DND-41 (cell line): ENCODE measurements around the gene ARNT2.

Source experiments
- ATAC-seq: fragments of 200-7000 bp; cut with Tn5 transposase; 3 replicates; pipeline ENCODE4 v1.9.1; 2021; ENCODE audit warnings: low read depth; ENCODE audit not compliant: insufficient read depth
- DNase-seq: peaks from one replicate; pipeline ENCODE4 v3.0.0-alpha.2; 2020
- H2AFZ ChIP-seq: 2 replicates; pipeline ENCODE4 v1.6.0; 2012; ENCODE audit warnings: low read depth, low read length
- H3K27ac ChIP-seq: 2 replicates; pipeline ENCODE4 v1.5.1; 2012; ENCODE audit warnings: low read length, inconsistent platforms
- H3K27me3 ChIP-seq: fragments of 200-600 bp; sonication (generic); 2 replicates; pipeline ENCODE4 v1.6.0; 2012; ENCODE audit warnings: low read length, mild to moderate bottlenecking, inconsistent platforms; ENCODE audit not compliant: insufficient read depth, poor library complexity
- H3K36me3 ChIP-seq: 2 replicates; pipeline ENCODE4 v1.5.1; 2012; ENCODE audit warnings: low read length, inconsistent platforms; ENCODE audit not compliant: insufficient read depth
- H3K4me1 ChIP-seq: 2 replicates; pipeline ENCODE4 v1.5.1; 2012; ENCODE audit warnings: mild to moderate bottlenecking, low read length; ENCODE audit not compliant: insufficient read depth
- H3K4me2 ChIP-seq: 2 replicates; pipeline ENCODE4 v1.6.0; 2012; ENCODE audit warnings: mild to moderate bottlenecking, moderate library complexity, low read length, inconsistent platforms; ENCODE audit not compliant: insufficient read depth
- H3K4me3 ChIP-seq, 2 experiments: fragments of 200-600 bp in 1 of 2; shearing (Covaris generic) in 1 of 2; 2 replicates each; pipeline ENCODE4 v1.5.1; 2012 to 2016; ENCODE audit warnings: inconsistent platforms in 2 of 2, low read length in 2 of 2, mild to moderate bottlenecking in 2 of 2, low read depth in 1 of 2, moderate library complexity in 1 of 2
- H3K79me2 ChIP-seq: 2 replicates; pipeline ENCODE4 v1.6.0; 2012; ENCODE audit warnings: low read length, inconsistent platforms; ENCODE audit not compliant: insufficient read depth
- H3K9ac ChIP-seq: 2 replicates; pipeline ENCODE4 v1.6.0; 2012; ENCODE audit warnings: low read depth, mild to moderate bottlenecking, inconsistent platforms, low read length, moderate library complexity
- H3K9me3 ChIP-seq: 2 replicates; pipeline ENCODE4 v1.5.1; 2012; ENCODE audit warnings: low read length, moderate library complexity, mild to moderate bottlenecking, inconsistent platforms; ENCODE audit not compliant: insufficient read depth, severe bottlenecking
- H4K20me1 ChIP-seq: 2 replicates; pipeline ENCODE4 v1.6.0; 2012; ENCODE audit warnings: low read length; ENCODE audit not compliant: insufficient read depth
- EZH2 ChIP-seq: IDR thresholded peaks from 3 replicates; pipeline ENCODE4 v1.6.1; 2012; ENCODE audit warnings: borderline replicate concordance, low read depth, mild to moderate bottlenecking, moderate library complexity, low read length, inconsistent platforms; ENCODE audit not compliant: severe bottlenecking
- TF ChIP-seq, protein P1 (sequence below): IDR thresholded peaks from 2 replicates; pipeline ENCODE4 v1.5.1; 2012; ENCODE audit warnings: borderline replicate concordance, low read length, moderate library complexity, mild to moderate bottlenecking; ENCODE audit not compliant: poor library complexity, severe bottlenecking; ENCODE audit errors: extremely low read depth

ARNT2 gene

DNA sequence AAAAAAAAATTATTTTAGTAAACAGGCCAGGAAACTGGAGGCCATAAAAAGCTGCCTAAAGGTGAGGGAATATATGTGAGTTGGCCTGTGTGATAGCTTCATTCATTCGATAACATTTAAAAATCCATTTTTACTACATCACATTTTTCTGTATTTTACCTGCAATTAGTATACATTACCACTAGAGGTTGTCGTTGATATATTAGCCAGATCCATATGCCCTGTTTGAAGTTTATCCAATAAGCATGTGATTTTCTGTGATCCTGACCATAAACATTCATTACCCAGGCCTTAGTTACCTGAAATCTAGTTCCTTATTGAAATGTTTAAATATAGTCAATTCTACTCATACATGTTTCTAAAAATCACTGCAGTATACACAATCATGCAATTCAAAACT is 71.4 kb downstream of the ARNT2 start:
- no peaks in the 10 kb centered on the region for H3K79me2 ChIP-seq
- ATAC-seq = no peak
- H3K4me2 ChIP-seq = no peak overlapping the region

DNA sequence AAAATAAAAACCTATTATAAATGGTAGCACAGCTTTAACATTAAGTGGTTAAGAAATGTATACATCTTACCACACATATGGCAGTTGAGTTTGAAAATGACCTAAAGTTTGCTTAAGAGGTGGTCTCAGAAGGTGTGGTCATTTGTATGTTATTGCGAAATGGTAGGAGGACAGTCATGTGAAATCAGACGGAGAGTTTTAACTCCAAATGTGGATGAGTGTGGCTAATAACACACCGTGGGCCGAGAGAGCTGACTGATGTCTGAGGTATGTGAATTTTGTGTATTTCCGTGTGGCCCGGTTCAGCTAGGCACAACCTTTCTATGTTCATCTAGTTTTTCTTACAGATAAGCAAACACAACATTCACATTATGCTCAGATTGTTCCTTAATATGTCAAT is 71.9 kb downstream of the ARNT2 start:
- H3K79me2 ChIP-seq = no peaks in the 10 kb centered on the region
- H3K36me3 ChIP-seq = no peaks in the 10 kb centered on the region
- H3K4me1 ChIP-seq = no peaks in the 10 kb centered on the region
- no peaks in the 10 kb centered on the region for H4K20me1 ChIP-seq
- no peaks in the 10 kb centered on the region for H3K27me3 ChIP-seq
- H3K9ac ChIP-seq = no peak overlapping the region
- H3K4me2 ChIP-seq = no peak overlapping the region
- DNase-seq = no peak
- no peak overlapping the region for H3K4me3 ChIP-seq
- no peak overlapping the region for H2AFZ ChIP-seq
- ATAC-seq = no peak
- no peak overlapping the region for H3K27ac ChIP-seq
- TF ChIP-seq, protein P1, sequence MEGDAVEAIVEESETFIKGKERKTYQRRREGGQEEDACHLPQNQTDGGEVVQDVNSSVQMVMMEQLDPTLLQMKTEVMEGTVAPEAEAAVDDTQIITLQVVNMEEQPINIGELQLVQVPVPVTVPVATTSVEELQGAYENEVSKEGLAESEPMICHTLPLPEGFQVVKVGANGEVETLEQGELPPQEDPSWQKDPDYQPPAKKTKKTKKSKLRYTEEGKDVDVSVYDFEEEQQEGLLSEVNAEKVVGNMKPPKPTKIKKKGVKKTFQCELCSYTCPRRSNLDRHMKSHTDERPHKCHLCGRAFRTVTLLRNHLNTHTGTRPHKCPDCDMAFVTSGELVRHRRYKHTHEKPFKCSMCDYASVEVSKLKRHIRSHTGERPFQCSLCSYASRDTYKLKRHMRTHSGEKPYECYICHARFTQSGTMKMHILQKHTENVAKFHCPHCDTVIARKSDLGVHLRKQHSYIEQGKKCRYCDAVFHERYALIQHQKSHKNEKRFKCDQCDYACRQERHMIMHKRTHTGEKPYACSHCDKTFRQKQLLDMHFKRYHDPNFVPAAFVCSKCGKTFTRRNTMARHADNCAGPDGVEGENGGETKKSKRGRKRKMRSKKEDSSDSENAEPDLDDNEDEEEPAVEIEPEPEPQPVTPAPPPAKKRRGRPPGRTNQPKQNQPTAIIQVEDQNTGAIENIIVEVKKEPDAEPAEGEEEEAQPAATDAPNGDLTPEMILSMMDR = no peak
- TF ChIP-seq EZH2 = no peak
- no peaks in the 10 kb centered on the region for H3K9me3 ChIP-seq

More for the DNA sequence above, 71.4 kb downstream of the ARNT2 start:
- DNase-seq = no peak
- TF ChIP-seq EZH2 = no peak
- TF ChIP-seq, protein P1 = peak; percentile 19
- Histone ChIP-seq H3K4me1 (no peaks in the 10 kb centered on the region), H3K9ac (no peak overlapping the region), H3K27ac (no peak overlapping the region), H4K20me1 (no peaks in the 10 kb centered on the region), H2AFZ (no peak overlapping the region), H3K9me3 (no peaks in the 10 kb centered on the region), H3K27me3 (no peaks in the 10 kb centered on the region), H3K36me3 (no peaks in the 10 kb centered on the region), H3K4me3 (no peak overlapping the region)

DNA sequence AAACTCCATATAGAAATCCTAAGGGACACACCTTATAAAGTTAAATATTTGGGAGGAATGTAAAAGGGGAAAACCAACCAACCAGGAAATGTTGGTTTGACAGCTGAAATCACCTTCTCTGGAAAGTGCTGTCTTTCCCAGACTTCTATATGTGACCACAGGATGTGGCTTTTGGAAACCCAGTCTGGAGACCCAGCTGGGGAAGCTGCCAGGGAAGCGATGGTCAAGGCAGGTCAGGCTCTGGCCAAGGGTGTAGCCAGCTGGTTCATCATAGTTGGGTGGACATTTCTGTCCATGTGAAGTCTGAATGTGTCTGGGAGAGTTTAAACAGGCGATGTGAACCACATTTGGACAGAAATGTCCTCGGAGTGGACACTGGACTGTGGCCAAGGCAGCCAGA is 73.9 kb downstream of the ARNT2 start:
- no peak overlapping the region for H3K4me3 ChIP-seq
- no peaks in the 10 kb centered on the region for H3K79me2 ChIP-seq
- ATAC-seq (no peak), DNase-seq (no peak)
- TF ChIP-seq EZH2 = no peak
- TF ChIP-seq, protein P1 = no peak
- H3K9me3 ChIP-seq = no peaks in the 10 kb centered on the region
- H4K20me1 ChIP-seq = no peaks in the 10 kb centered on the region
- H2AFZ ChIP-seq = no peak overlapping the region
- H3K27me3 ChIP-seq = no peaks in the 10 kb centered on the region
- H3K27ac ChIP-seq = no peak overlapping the region
- no peak overlapping the region for H3K9ac ChIP-seq
- no peaks in the 10 kb centered on the region for H3K4me1 ChIP-seq
- no peaks in the 10 kb centered on the region for H3K36me3 ChIP-seq
- no peak overlapping the region for H3K4me2 ChIP-seq

DNA sequence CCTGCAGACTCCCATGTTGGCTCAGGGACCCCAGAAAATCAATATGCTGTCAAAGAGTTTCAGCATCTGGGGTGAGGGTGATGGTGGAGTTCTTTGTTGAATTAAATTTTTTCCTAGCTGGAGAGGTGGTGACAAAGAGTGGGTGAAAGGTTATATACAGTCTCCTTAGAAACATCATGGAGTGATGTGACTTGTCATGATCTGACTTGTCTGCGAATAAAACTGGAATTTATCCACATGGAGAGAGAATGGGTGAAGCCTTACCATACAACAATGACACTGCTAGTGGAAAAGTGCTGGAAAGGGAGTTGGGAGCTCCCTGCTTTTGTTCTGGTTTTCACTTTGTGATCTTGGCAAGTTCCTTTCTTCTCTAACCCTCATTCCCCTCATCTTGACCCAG is 75.0 kb downstream of the ARNT2 start:
- no peak overlapping the region for H3K27ac ChIP-seq
- H3K9ac ChIP-seq = no peak overlapping the region

More for the DNA sequence above, 75.0 kb downstream of the ARNT2 start:
- Histone ChIP-seq H3K27me3 (no peaks in the 10 kb centered on the region), H2AFZ (no peak overlapping the region), H4K20me1 (no peaks in the 10 kb centered on the region), H3K36me3 (no peaks in the 10 kb centered on the region), H3K4me3 (no peak overlapping the region), H3K79me2 (no peaks in the 10 kb centered on the region), H3K4me1 (no peaks in the 10 kb centered on the region), H3K4me2 (no peak overlapping the region), H3K9me3 (no peaks in the 10 kb centered on the region)
- no peak for DNase-seq
- TF ChIP-seq EZH2 = no peak
- TF ChIP-seq, protein P1 = no peak
- no peak for ATAC-seq
